GM12892 (cell line): Measurements from ENCODE around the gene KRTAP5-4.

ENCODE experiments used
- POLR2A ChIP-seq: IDR thresholded peaks from 2 replicates; pipeline ENCODE4 v1.6.1; 2011; ENCODE audit warnings: low read depth, low read length, control low read depth
- POLR2AphosphoS5 ChIP-seq: IDR thresholded peaks from 2 replicates; pipeline ENCODE4 v1.6.1; 2011; ENCODE audit warnings: low read depth, low read length, control low read depth
- TAF1 ChIP-seq: IDR thresholded peaks from 2 replicates; pipeline ENCODE4 v1.6.1; 2011; ENCODE audit warnings: low read depth, mild to moderate bottlenecking, control low read depth, low read length, borderline replicate concordance

- no peak for TF ChIP-seq POLR2A
- TF ChIP-seq POLR2AphosphoS5, result no peak
- no peak for TF ChIP-seq TAF1
These were observed 46.0 kb upstream of the KRTAP5-4 start for GRCh38 chr11:1667906-1668305.
